Activated CD4-positive, alpha-beta memory T cell treated with anti-CD3 and anti-CD28 coated beads, Interleukin-2, amount 10 ng/mL, durations not matched to agents 7 days and 5 days (primary cell): ENCODE data around the gene MAP3K7. TPM values are rescaled to one million over a fixed set of nuclear protein-coding genes. Genes with fewer than 3 reads are reported as not detected.

Experiments
- CTCF ChIA-PET: fragments of 350-600 bp; sonication (Branson Sonifier 250); formaldehyde crosslinking; loops from one replicate; lab custom pipeline; 2021; ENCODE audit warnings: antibody characterized with exemption, inconsistent platforms; lab: Charles Lee
- POLR2A ChIA-PET: fragments of 350-600 bp; sonication (Branson Sonifier 250); formaldehyde crosslinking; loops from one replicate; lab custom pipeline; 2021; ENCODE audit warnings: antibody characterized with exemption; lab: Charles Lee
- DNase-seq: peaks from one replicate; pipeline ENCODE4 v3.0.0-alpha.2; 2020
- H3K27ac Mint-ChIP-seq: one replicate; pipeline ENCODE4 v1.8.0; 2021; ENCODE audit warnings: mild to moderate bottlenecking, mixed read lengths
- H3K27me3 Mint-ChIP-seq: one replicate; pipeline ENCODE4 v1.8.0; 2021; ENCODE audit warnings: mixed read lengths
- H3K36me3 Mint-ChIP-seq: one replicate; pipeline ENCODE4 v1.8.0; 2021; ENCODE audit warnings: low read depth, mixed read lengths
- H3K4me1 Mint-ChIP-seq: one replicate; pipeline ENCODE4 v1.8.0; 2021; ENCODE audit warnings: mixed read lengths
- H3K4me3 Mint-ChIP-seq: one replicate; pipeline ENCODE4 v1.8.0; 2021; ENCODE audit warnings: mild to moderate bottlenecking, mixed read lengths
- H3K9me3 Mint-ChIP-seq: one replicate; pipeline ENCODE4 v1.8.0; 2021; ENCODE audit warnings: mixed read lengths
- total RNA-seq, 2 experiments: library from RNA; stranded (reverse); gene quantifications; one replicate each; pipeline ENCODE4 v1.2.3, GENCODE V29; 2021

The MAP3K7 gene
- total RNA-seq, 2 experiments from 2014 or later = 26.2 to 27.6 TPM

DNA sequence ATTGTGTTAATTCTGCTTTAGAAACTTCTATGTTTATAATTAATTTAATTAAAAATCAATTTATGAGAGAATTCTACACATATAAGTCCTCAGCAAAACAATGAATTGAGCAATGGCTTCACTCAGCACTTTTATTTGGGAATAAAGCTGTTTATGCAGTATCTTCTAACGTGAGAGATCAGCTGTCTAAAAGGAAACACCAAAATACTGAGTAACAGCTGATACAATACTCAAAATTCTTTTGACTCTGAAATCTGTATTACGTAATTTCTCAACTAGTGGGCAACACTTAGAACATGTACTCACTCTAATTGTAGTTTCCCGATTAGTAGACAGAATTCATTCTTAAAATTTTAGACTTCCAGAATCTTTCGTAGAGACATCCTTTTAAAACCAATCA is 49.8 kb downstream of the MAP3K7 start:
- ChIA-PET CTCF (no interaction called here), POLR2A (no interaction called here)
- H3K9me3 Mint-ChIP-seq = no peaks in the 10 kb centered on the region
- no peak overlapping the region for H3K27ac Mint-ChIP-seq
- no peak overlapping the region for H3K4me3 Mint-ChIP-seq
- H3K27me3 Mint-ChIP-seq = no peaks in the 10 kb centered on the region
- H3K36me3 Mint-ChIP-seq = peaks cover 23% of the 10 kb centered on the region
- DNase-seq = no peak
- peaks cover 25% of the 10 kb centered on the region for H3K4me1 Mint-ChIP-seq

DNA sequence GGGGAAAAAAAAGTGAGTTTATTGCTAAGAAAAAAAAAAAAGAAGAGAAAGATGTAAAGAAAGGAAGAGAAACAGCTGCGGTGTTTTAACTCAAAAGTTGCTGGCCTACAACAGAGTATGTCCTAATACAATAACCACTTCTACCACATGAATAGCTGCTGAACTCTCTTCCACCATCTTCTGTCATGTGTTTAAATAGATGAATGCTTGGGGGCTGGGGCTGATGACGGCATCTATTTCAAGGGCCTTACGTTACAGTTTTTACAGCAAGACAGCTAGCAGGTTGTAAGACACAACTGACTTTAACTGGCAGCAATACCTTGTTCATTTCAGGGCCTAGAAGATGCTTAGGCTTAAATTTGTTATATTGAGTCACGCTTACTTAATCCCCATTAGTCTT is 50.4 kb downstream of the MAP3K7 start:
- DNase-seq = no peak
- H3K27ac Mint-ChIP-seq = no peak overlapping the region
- ChIA-PET CTCF (no interaction called here), POLR2A (no interaction called here)
- peaks cover 25% of the 10 kb centered on the region for H3K36me3 Mint-ChIP-seq
- peaks cover 25% of the 10 kb centered on the region for H3K4me1 Mint-ChIP-seq
- no peaks in the 10 kb centered on the region for H3K9me3 Mint-ChIP-seq
- no peaks in the 10 kb centered on the region for H3K27me3 Mint-ChIP-seq
- no peak overlapping the region for H3K4me3 Mint-ChIP-seq

DNA sequence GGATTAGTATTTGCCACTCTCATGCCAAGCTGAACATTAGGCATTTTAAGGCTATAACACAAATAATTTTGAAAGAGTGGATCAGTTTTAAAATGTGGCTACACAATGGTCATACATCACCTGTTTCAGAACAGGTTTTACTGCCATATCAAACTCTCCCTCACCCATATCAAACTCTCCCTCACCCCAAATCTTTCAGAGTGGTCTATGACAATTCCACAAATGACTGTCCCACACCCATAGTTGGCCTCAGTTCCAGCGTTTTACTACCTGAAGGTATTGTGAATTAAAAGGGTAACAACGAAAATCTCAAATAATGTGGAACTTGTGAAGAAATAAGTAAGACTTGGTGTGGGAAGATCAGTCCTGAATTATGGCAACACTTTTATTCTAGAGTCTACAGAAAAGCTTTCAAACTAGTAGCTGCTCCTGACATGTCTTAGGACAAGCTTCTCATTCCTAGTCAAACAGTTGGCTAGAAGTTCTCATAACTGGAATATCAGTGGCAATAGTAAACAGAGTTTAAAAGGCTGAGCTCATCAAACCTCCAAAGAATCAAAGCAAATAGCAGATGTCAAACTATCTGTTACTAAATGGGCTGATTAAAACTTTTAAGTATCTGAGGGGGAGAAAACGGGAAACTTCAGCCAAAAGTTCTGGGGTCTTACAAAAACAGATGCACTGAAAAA is 52.4 kb downstream of the MAP3K7 start:
- ChIA-PET CTCF (interaction anchor here (0.7 to 1.6 kb wide), 2 partner anchors 28 to 55 kb away, joined by 3 to 4 read pairs; no protein-coding TSS in a partner anchor), POLR2A (interaction anchor here (1.1 to 1.2 kb wide), 2 partner anchors 8 to 20 kb away, joined by 3 to 4 read pairs; no protein-coding TSS in a partner anchor)
- Mint-ChIP-seq H3K27me3 (no peaks in the 10 kb centered on the region), H3K9me3 (no peaks in the 10 kb centered on the region), H3K4me3 (no peak overlapping the region), H3K36me3 (peaks cover 28% of the 10 kb centered on the region), H3K27ac (peak overlapping the region; percentile 82), H3K4me1 (peaks cover 28% of the 10 kb centered on the region)
- DNase-seq = no peak

DNA sequence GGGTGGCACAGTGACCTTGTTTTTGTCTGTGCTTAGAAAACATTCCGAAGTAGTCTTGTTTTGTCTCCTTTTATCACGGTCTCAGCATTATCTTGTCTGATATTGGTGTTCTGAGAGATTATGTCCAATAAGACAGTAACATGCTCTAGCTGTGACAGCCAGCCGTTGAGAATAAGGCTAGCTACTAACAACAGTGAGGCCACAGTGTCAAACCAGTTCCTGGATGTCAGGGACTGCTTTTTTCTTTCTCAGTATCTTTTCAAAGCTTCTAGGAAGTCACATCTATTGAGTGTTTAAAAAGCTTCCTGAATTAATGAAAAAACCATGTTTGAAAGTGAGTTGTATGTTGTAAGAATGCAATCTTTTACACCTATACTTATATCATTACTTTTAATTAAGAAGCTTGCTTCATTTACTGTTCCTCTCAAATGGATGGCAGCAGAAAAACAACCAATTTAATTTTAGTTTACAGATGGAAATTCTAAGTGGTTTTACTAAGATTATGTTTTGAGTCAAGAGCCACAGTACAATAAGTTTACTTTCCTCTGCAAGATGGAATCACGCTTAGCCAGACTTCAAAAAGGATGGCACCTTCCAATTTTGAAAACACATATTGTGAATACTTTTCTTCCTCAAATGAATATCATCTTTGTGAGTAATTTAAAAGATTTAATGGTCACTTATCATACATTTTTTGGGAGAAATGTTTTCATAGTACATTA is 53.1 kb downstream of the MAP3K7 start:
- CTCF ChIA-PET = interaction anchor here (1.6 kb wide), 1 partner anchor 55 kb away, joined by 4 read pairs; no protein-coding TSS in a partner anchor
- H3K36me3 Mint-ChIP-seq = peaks cover 35% of the 10 kb centered on the region
- peak overlapping the region; percentile 82 for H3K27ac Mint-ChIP-seq

DNA sequence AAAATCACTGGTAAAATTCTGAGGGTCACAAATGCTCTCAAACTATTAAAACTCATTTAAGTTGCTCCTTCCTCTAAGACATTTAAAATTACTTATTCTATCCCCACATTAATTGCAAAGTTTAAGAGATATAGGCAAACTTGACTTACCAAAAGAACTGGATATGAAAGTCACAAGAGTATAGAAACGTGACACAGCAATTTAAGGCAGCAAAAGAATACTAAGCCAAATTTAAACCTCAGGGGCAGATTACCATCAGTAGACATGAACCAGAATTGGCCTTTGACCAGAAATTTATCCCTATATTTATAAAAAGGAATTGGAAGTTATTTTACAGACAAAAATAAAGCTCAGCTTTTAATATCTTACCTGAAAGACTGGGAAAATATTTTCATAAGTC is 56.0 kb downstream of the MAP3K7 start:
- POLR2A ChIA-PET = no interaction called here
- no peaks in the 10 kb centered on the region for H3K9me3 Mint-ChIP-seq
- CTCF ChIA-PET = no interaction called here
- H3K4me1 Mint-ChIP-seq = peaks cover 32% of the 10 kb centered on the region
- H3K27me3 Mint-ChIP-seq = no peaks in the 10 kb centered on the region
- H3K4me3 Mint-ChIP-seq = no peak overlapping the region
- peaks cover 25% of the 10 kb centered on the region for H3K36me3 Mint-ChIP-seq
- no peak overlapping the region for H3K27ac Mint-ChIP-seq
- no peak for DNase-seq

More for the DNA sequence above, 53.1 kb downstream of the MAP3K7 start:
- Mint-ChIP-seq H3K4me1 (peaks cover 32% of the 10 kb centered on the region), H3K4me3 (no peak overlapping the region), H3K9me3 (no peaks in the 10 kb centered on the region), H3K27me3 (no peaks in the 10 kb centered on the region)
- peak; percentile 24 for DNase-seq
- POLR2A ChIA-PET = interaction anchor here (0.8 to 1.4 kb wide), 4 partner anchors 8 to 249 kb away, joined by 3 to 4 read pairs (median 3); partner anchors contain the start of gene MAP3K7

DNA sequence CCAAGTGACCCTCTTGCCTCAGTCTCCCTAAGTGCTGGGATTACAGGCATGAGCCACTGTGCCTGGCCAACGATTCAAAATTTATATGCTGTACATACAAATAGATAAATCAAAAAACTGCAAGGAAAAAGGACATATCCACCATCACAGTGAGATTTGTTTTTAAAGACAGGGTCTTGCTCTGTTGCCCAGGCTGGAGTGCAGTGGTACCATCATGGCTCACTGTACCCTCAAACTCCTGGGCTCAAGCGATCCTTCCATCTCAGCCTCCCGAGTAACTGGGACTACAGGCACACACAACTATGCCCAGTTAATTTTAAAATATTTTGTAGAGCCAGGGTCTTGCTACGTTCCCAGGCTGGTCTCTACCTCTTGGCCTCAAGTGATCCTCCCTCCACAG is 61.5 kb downstream of the MAP3K7 start:
- H3K9me3 Mint-ChIP-seq = no peaks in the 10 kb centered on the region
- CTCF ChIA-PET = no interaction called here
- DNase-seq = no peak

DNA sequence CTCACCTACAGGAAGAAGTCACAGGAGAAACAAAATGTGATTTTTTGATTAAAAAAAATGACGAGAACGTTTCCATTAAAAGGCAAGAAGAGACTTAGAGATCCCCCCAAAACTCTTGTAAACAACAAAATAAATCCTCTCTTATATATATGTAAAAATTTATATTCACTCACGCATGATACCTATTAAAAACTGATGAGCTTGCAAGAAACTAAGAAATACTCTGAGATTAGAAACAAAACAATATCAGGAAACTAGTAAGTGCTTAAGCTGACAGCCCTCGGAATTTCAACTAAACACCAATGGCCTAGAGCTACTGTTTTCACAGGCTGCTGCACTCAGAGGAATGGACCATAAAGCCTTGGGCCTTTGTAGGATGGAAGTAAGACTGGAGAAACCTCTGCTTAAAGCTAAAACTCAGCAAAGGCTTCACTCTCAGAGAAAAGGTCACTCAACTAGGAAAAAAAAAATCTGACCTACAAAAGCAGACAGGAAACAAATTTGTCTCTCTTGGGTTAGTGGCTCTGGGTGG is 63.0 kb downstream of the MAP3K7 start:
- ChIA-PET POLR2A (interaction anchor here (0.7 kb wide), 1 partner anchor 186 kb away, joined by 3 read pairs; no protein-coding TSS in a partner anchor), CTCF (no interaction called here)
- no peak for DNase-seq
- Mint-ChIP-seq H3K36me3 (peaks cover 22% of the 10 kb centered on the region), H3K9me3 (no peaks in the 10 kb centered on the region), H3K27ac (no peak overlapping the region), H3K4me1 (peaks cover 1% of the 10 kb centered on the region), H3K27me3 (no peaks in the 10 kb centered on the region), H3K4me3 (no peak overlapping the region)

More for the DNA sequence above, 61.5 kb downstream of the MAP3K7 start:
- H3K27me3 Mint-ChIP-seq = no peaks in the 10 kb centered on the region
- no peak overlapping the region for H3K27ac Mint-ChIP-seq
- no peak overlapping the region for H3K4me3 Mint-ChIP-seq
- POLR2A ChIA-PET = no interaction called here
- peaks cover 6% of the 10 kb centered on the region for H3K4me1 Mint-ChIP-seq
- peaks cover 31% of the 10 kb centered on the region for H3K36me3 Mint-ChIP-seq

DNA sequence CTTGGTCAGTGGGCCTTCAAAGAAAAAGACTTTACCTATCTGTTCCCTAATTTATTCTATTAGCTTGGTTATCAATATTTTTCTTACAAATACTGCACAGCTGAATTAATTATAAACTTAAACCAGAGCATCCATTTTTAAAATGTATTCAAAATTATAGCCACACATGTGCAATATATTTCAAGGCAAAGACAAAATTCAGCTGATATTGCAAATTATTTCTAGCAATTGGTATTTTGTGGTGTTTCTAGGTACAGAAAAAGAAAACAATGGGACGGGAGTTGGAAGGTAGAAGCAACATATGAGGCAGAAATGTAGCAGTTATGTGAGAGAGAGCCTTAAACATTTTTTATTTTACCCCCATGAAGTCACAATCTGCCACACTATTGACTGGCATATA is 64.9 kb downstream of the MAP3K7 start:
- Mint-ChIP-seq H3K9me3 (no peaks in the 10 kb centered on the region), H3K4me3 (no peak overlapping the region), H3K4me1 (no peaks in the 10 kb centered on the region), H3K36me3 (peaks cover 20% of the 10 kb centered on the region), H3K27me3 (no peaks in the 10 kb centered on the region), H3K27ac (no peak overlapping the region)
- ChIA-PET CTCF (no interaction called here), POLR2A (no interaction called here)
- DNase-seq = no peak

DNA sequence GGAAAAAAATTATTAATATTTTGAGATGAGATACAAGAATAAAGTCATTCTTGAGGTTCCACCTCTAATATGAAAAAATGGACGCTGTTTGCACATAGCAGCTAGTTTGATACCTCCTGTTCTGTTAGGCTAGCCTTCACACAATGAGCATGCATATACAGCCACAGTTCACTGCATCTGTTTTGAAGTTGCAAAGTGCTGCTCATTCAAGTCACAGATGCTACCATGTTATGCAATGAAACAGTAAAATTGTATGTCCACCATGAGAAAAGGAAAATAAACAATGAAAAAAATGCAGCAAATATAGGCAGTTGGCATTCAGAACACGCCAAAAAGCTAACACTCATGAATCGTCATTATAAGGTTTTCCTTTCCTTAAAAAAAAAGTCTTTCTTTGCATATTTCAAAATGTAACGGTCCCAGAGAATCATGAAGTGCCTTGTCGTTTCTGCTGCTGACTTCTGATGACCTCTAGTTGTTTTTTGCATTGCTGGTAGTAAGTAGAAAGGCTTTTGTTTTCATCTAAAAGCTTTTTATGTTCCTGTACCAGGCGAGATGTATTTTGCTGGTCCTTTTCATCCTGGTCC is 70.7 kb downstream of the MAP3K7 start:
- DNase-seq = no peak
- Mint-ChIP-seq H3K27me3 (no peaks in the 10 kb centered on the region), H3K27ac (no peak overlapping the region), H3K36me3 (peaks cover 46% of the 10 kb centered on the region), H3K4me3 (no peak overlapping the region), H3K4me1 (no peaks in the 10 kb centered on the region), H3K9me3 (no peaks in the 10 kb centered on the region)
- CTCF ChIA-PET = interaction anchor here (1.0 to 1.7 kb wide), 2 partner anchors 37 to 576 kb away, joined by 3 to 4 read pairs; no protein-coding TSS in a partner anchor
- POLR2A ChIA-PET = no interaction called here

DNA sequence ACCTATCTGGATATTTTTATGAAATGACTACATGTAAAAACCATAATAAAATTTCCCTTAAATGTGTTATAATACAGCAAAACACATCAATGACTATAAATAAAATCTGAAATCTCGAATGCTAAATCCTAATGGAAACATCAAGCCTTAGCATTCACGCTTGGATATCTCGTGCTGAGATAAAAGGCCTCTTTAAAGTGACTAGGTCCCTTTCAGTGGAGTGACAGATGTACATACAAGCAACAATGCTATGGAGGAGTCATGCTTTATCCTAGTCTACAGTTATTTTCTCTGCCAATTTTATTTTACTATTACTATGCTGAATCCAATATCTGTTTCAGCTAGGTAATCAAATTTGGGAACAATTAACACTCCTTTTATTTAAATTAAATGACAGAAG is 72.4 kb downstream of the MAP3K7 start:
- Mint-ChIP-seq H3K27me3 (no peaks in the 10 kb centered on the region), H3K27ac (no peak overlapping the region), H3K9me3 (no peaks in the 10 kb centered on the region), H3K36me3 (peaks cover 47% of the 10 kb centered on the region), H3K4me3 (no peak overlapping the region), H3K4me1 (no peaks in the 10 kb centered on the region)
- ChIA-PET POLR2A (no interaction called here), CTCF (no interaction called here)
- no peak for DNase-seq

DNA sequence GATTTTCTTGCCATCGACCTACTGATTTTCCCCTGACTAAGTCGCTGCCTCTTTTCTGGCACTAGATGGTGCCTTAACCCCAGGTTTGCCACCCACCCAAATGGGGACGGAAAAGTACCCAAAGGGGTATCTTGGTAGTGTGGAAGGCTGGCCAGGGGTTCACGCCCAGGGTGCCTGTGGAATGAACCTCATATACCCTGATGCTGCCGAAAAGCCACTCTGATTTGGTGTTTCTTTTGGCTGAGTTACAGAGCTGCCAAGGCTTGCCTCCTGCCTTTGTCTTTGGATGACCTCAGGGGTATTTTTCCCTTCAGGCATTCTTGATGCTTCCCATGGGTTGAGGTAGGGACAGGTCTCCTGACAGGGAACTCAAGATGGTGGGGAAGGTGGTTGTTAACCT is 78.1 kb downstream of the MAP3K7 start:
- DNase-seq = no peak
- Mint-ChIP-seq H3K9me3 (peaks cover 4% of the 10 kb centered on the region), H3K27me3 (no peaks in the 10 kb centered on the region), H3K36me3 (peaks cover 26% of the 10 kb centered on the region), H3K27ac (no peak overlapping the region), H3K4me3 (no peak overlapping the region), H3K4me1 (no peaks in the 10 kb centered on the region)
- POLR2A ChIA-PET = no interaction called here
- CTCF ChIA-PET = no interaction called here

DNA sequence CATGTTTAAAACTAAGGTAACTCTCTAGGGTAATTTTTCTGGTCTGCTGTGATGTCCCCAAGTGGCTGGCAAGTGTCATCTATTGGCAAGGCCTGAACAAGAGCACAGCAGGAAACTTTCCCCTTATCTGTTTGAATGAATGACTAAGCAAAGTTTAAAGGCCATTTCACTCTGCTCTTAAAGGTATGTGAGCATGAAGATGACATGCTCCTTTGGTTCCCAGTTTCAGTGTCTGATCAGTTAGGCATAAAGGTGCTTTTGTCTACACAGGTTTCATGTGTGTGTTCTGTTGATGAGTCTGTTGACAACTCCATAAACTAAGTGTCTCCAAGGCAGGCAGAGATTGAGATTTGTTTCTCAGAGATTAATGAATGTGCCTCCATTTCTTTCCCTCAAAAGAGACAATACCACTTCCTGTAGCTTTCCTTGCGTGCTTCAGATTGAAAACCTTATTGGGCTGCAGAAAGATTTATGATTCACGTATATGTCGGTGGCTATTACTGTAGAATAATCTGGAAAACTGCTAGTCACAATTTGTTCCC is 83.9 kb downstream of the MAP3K7 start:
- peaks cover 8% of the 10 kb centered on the region for H3K27me3 Mint-ChIP-seq
- no peaks in the 10 kb centered on the region for H3K9me3 Mint-ChIP-seq
- no peaks in the 10 kb centered on the region for H3K36me3 Mint-ChIP-seq
- H3K4me3 Mint-ChIP-seq = no peak overlapping the region
- POLR2A ChIA-PET = no interaction called here
- H3K27ac Mint-ChIP-seq = peak overlapping the region; percentile 33
- CTCF ChIA-PET = no interaction called here
- no peak for DNase-seq
- H3K4me1 Mint-ChIP-seq = peaks cover 7% of the 10 kb centered on the region

DNA sequence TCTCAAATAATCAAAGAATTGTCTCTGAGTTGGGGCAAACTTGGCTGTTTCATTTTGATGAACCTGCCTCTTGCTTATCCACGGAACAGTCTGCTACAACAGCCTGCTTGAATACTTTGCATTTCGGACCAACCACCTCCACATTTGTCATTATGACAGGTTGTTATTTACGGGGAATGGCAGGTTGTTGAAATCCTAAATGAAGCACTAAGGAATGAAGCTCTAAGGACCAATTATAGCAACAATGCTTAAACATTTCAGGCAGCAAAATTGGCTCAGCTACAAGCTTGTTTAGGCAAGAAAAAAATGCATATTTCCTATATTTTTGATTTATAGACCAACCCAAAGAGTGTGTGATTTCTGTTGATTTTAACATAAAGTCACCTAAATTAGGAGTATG is 84.5 kb downstream of the MAP3K7 start:
- ChIA-PET CTCF (no interaction called here), POLR2A (no interaction called here)
- DNase-seq = no peak
- peaks cover 7% of the 10 kb centered on the region for H3K4me1 Mint-ChIP-seq
- H3K9me3 Mint-ChIP-seq = no peaks in the 10 kb centered on the region
- H3K4me3 Mint-ChIP-seq = no peak overlapping the region
- H3K36me3 Mint-ChIP-seq = no peaks in the 10 kb centered on the region
- no peak overlapping the region for H3K27ac Mint-ChIP-seq
- peaks cover 12% of the 10 kb centered on the region for H3K27me3 Mint-ChIP-seq
